Measurements from ENCODE around the gene MARCHF4. TPM values are rescaled to one million over a fixed set of nuclear protein-coding genes. Genes with fewer than 3 reads are reported as not detected.

MARCHF4 gene
- total RNA-seq, 1 experiment from 2014 or later, result not detected

DNA sequence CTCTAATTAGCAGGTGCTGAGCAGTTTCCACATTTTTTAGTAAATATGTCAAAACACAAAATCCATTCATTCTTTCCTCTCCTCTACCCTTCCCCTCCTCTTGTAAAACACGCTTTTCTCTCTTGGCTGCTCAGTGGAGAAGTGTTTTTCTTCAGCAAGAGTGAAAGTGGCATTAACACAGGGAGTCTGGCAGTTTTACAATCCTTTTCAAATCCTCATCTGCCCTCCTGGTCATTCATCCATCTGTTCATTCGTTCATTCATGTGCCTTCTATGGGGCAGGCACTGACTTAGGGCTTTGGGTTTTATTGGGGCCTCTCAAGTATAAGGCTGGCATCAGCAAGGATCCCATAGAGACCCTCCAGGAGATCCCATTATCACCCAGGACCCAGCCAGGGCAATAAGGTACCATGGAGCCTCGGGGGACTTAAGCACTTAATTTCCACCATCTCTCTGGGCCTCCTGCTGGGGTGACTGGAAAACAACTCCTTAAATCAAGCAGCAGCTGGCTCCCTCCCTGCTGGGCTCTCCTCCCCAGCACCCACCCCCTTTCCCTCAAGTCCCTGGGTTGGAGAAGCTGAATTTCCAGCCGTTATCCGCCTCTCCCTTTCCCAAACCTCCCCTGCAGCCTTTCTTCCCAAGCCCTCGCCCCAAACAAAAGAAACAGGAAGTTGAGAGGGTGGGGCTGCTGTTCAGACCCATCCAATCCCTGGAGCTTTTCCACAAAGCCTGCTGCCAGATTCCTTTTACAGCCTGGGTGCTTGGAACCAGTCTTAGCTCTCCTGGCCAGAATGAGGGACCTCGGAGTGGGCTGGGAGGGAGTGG, 32.6 kb downstream of the MARCHF4 start:
- DNase-seq (ENCODE audit: low read depth, low spot score), result no peak
- in situ Hi-C loops (cut with HindIII; ENCODE audit: low pct_unique_long_range_greater_than_20kb, low sequenced_read_pairs), result no loop called here

DNA sequence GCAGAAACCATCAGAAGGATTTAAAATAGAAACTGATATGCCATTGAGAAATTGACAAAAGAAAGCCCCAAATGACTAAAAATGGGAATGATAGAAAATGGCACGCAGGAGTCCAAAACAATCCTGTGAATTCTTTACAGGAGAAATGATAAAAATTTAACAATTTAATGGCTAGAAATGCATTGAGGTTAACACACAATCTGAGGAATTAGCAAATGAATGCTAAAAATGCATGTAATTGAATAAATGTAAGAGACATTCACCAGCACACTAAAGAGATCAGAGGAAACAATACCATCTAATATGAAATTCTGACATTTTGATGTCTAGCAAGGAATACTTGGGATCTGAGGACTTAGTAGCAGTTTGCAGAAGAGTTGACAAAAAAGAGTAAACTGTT, 37.0 kb downstream of the MARCHF4 start:
- in situ Hi-C loops (cut with HindIII; ENCODE audit: low pct_unique_long_range_greater_than_20kb, low sequenced_read_pairs), result no loop called here
- no peak for DNase-seq (ENCODE audit: low read depth, low spot score)

DNA sequence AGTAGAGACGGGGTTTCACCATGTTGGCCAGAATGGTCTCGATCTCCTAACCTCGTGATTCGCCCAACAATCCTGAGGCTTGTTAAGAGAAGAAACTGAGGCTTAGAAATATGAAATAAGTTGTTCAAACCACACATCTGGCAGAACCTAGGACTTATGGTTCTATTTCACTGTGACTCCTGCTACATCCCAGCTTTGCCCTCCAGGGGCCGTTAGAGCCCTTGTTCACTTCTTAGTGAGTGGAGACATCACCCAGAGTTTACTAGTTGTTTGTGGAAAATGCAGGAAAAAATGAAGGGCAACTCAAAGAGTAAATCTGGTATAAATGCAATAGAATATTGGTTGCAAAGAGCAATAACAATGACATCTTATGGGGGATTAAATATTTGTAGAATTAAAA, 43.9 kb downstream of the MARCHF4 start:
- in situ Hi-C loops (cut with HindIII; ENCODE audit: low pct_unique_long_range_greater_than_20kb, low sequenced_read_pairs), result no loop called here

DNA sequence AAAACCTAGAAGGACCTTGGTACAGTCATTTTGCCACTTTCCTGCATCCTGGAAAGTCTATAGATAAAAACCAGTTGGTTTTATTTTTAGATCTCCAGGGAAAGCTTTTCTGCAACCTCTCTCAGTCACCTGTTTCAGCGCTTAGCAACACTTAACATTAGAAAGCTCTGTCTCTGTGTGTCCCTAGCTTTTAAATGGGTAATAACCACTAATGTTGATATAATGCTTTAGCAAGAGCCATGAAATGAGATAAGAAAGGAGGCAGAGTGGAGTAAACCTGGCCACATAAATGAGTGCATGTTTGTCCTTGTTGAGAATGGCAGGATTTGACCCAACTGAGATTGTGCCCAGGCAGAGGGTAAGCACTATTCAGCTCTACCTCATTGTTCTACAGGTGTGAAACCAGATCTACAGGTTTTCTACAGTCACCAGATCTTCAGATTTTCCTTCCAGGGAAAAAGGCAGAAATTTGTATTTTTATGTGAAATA, 44.8 kb downstream of the MARCHF4 start:
- DNase-seq (ENCODE audit: low read depth, low spot score), result no peak
- in situ Hi-C loops (cut with HindIII; ENCODE audit: low pct_unique_long_range_greater_than_20kb, low sequenced_read_pairs), result no loop called here

More for the DNA sequence above, 43.9 kb downstream of the MARCHF4 start:
- DNase-seq (ENCODE audit: low read depth, low spot score), result peak; percentile 39

Small RNAs within 50 kb of the gene (small RNA-seq; reads per million reads assigned to genes)
- gene RF00019, result 0 reads per million in 2 experiments

Other genes starting within 250 kb of the MARCHF4 start
- 6.5 and 7.3 TPM in 2 replicates for gene SMARCAL1, start 40.0 kb upstream of the MARCHF4 start, total RNA-seq (2014; rRNA removed; shearing (Covaris generic))
- gene RPL37A, start 126.4 kb upstream of the MARCHF4 start, total RNA-seq (2014; rRNA removed; shearing (Covaris generic)), result 3,239 and 3,688 TPM in 2 replicates